ENCODE data around the gene HMCES. TPM values are rescaled to one million over a fixed set of nuclear protein-coding genes. Genes with fewer than 3 reads are reported as not detected.

The HMCES gene
- total RNA-seq, 2 donors from 2014 or later = 45.0 to 53.7 TPM

- Histone ChIP-seq H3K4me1 (no peaks in the 10 kb centered on the region), H3K27me3 (no peaks in the 10 kb centered on the region), H3K9ac (ENCODE audit: low read depth in 2 of 2, low read length in 2 of 2) (no peak overlapping the region), H3K9me3 (no peaks in the 10 kb centered on the region), H3K27ac (no peak overlapping the region), H3K36me3 (no peaks in the 10 kb centered on the region), H3K4me3 (no peak overlapping the region)
- TF ChIP-seq CTCF (IDR thresholded peaks at IDR 0.05) = no peak
- intact Hi-C loops (cut with DNase I) = no loop called here
- DNase-seq = no peak
Observed at GRCh38 chr3:129312021-129312639, 33.5 kb downstream of the HMCES start.

GRCh38 chr3:129312671-129313414 lies 34.2 kb downstream of the HMCES start:
- Histone ChIP-seq H3K27ac (no peak overlapping the region), H3K9me3 (no peaks in the 10 kb centered on the region), H3K36me3 (no peaks in the 10 kb centered on the region), H3K27me3 (no peaks in the 10 kb centered on the region), H3K4me1 (no peaks in the 10 kb centered on the region), H3K4me3 (no peak overlapping the region), H3K9ac (ENCODE audit: low read depth in 2 of 2, low read length in 2 of 2) (no peak overlapping the region)
- intact Hi-C loops (cut with DNase I) = no loop called here
- DNase-seq = no peak
- no peak for TF ChIP-seq CTCF (IDR thresholded peaks at IDR 0.05)

- no peaks in the 10 kb centered on the region for H3K9me3 ChIP-seq
- no peaks in the 10 kb centered on the region for H3K36me3 ChIP-seq
- DNase-seq = no peak
- no peak overlapping the region for H3K27ac ChIP-seq
- intact Hi-C loops (cut with DNase I) = no loop called here
- H3K4me1 ChIP-seq = no peaks in the 10 kb centered on the region
- no peak for TF ChIP-seq CTCF (IDR thresholded peaks at IDR 0.05)
- H3K27me3 ChIP-seq = no peaks in the 10 kb centered on the region
- H3K9ac ChIP-seq (ENCODE audit: low read depth in 2 of 2, low read length in 2 of 2) = peak overlapping the region in 1 of 2 donors; percentile 28
- H3K4me3 ChIP-seq = no peak overlapping the region
Observed at GRCh38 chr3:129313415-129313664, 34.7 kb downstream of the HMCES start.

GRCh38 chr3:129313665-129314385 lies 35.2 kb downstream of the HMCES start:
- H3K36me3 ChIP-seq = no peaks in the 10 kb centered on the region
- no peak for TF ChIP-seq CTCF (IDR thresholded peaks at IDR 0.05)
- no peaks in the 10 kb centered on the region for H3K27me3 ChIP-seq
- H3K9me3 ChIP-seq = no peaks in the 10 kb centered on the region
- intact Hi-C loops (cut with DNase I) = no loop called here
- no peak for DNase-seq
- H3K4me1 ChIP-seq = no peaks in the 10 kb centered on the region
- H3K27ac ChIP-seq = no peak overlapping the region
- H3K9ac ChIP-seq (ENCODE audit: low read depth in 2 of 2, low read length in 2 of 2) = peak overlapping the region; percentile 68 to 84
- peak overlapping the region; percentile 80 for H3K4me3 ChIP-seq

GRCh38 chr3:129314386-129315222 lies 35.9 kb downstream of the HMCES start:
- no peak for TF ChIP-seq CTCF (IDR thresholded peaks at IDR 0.05)
- Histone ChIP-seq H3K9me3 (no peaks in the 10 kb centered on the region), H3K9ac (ENCODE audit: low read depth in 2 of 2, low read length in 2 of 2) (peak overlapping the region; percentile 72 to 84), H3K27me3 (no peaks in the 10 kb centered on the region), H3K27ac (peak overlapping the region; percentile 85), H3K36me3 (no peaks in the 10 kb centered on the region), H3K4me1 (no peaks in the 10 kb centered on the region), H3K4me3 (peak overlapping the region; percentile 80)
- DNase-seq = peak; percentile 83
- intact Hi-C loops (cut with DNase I) = no loop called here

Measured in colonic mucosa (tissue), 4 donors.